ENCODE measurements around the gene ARHGEF28.

ARHGEF28 gene

GRCh38 chr5:73900566-73900965, 274.6 kb downstream of the ARHGEF28 start:
- DNase-seq (ENCODE audit: low read depth in 2 of 2), result no peak

GRCh38 chr5:73901043-73901442, 275.0 kb downstream of the ARHGEF28 start:
- DNase-seq (ENCODE audit: low read depth in 2 of 2), result no peak

- no peak for DNase-seq (ENCODE audit: low read depth in 2 of 2)
Measured at GRCh38 chr5:73901455-73901854, 275.5 kb downstream of the ARHGEF28 start.

GRCh38 chr5:73902327-73903051, 276.5 kb downstream of the ARHGEF28 start:
- DNase-seq (ENCODE audit: low read depth in 2 of 2), result no peak

- no peak for DNase-seq (ENCODE audit: low read depth in 2 of 2)
Measured at GRCh38 chr5:73903169-73903568, 277.2 kb downstream of the ARHGEF28 start.

GRCh38 chr5:73906277-73906676, 280.3 kb downstream of the ARHGEF28 start:
- DNase-seq (ENCODE audit: low read depth in 2 of 2), result no peak

- DNase-seq (ENCODE audit: low read depth in 2 of 2), result no peak
Measured at GRCh38 chr5:73907164-73907563, 281.2 kb downstream of the ARHGEF28 start.

- no peak for DNase-seq (ENCODE audit: low read depth in 2 of 2)
Measured at GRCh38 chr5:73908395-73908794, 282.4 kb downstream of the ARHGEF28 start.

- DNase-seq (ENCODE audit: low read depth in 2 of 2), result no peak
Measured at GRCh38 chr5:73908846-73909245, 282.9 kb downstream of the ARHGEF28 start.

- DNase-seq (ENCODE audit: low read depth in 2 of 2), result no peak
Measured at GRCh38 chr5:73909474-73909873, 283.5 kb downstream of the ARHGEF28 start.

GRCh38 chr5:73911761-73912393, 285.9 kb downstream of the ARHGEF28 start:
- DNase-seq (ENCODE audit: low read depth in 2 of 2), result no peak

- no peak for DNase-seq (ENCODE audit: low read depth in 2 of 2)
Measured at GRCh38 chr5:73912821-73913271, 286.9 kb downstream of the ARHGEF28 start.

GRCh38 chr5:73913971-73914370, 288.0 kb downstream of the ARHGEF28 start:
- DNase-seq (ENCODE audit: low read depth in 2 of 2), result no peak

- no peak for DNase-seq (ENCODE audit: low read depth in 2 of 2)
Measured at GRCh38 chr5:73915345-73915744, 289.3 kb downstream of the ARHGEF28 start.

GRCh38 chr5:73917433-73917832, 291.4 kb downstream of the ARHGEF28 start:
- DNase-seq (ENCODE audit: low read depth in 2 of 2), result no peak

- DNase-seq (ENCODE audit: low read depth in 2 of 2), result no peak
Measured at GRCh38 chr5:73917891-73918290, 291.9 kb downstream of the ARHGEF28 start.

- DNase-seq (ENCODE audit: low read depth in 2 of 2), result no peak
Measured at GRCh38 chr5:73918791-73919221, 292.8 kb downstream of the ARHGEF28 start.

- DNase-seq (ENCODE audit: low read depth in 2 of 2), result no peak
Measured at GRCh38 chr5:73921741-73922140, 295.7 kb downstream of the ARHGEF28 start.

- DNase-seq (ENCODE audit: low read depth in 2 of 2), result no peak
Measured at GRCh38 chr5:73922224-73922623, 296.2 kb downstream of the ARHGEF28 start.

GRCh38 chr5:73922875-73923557, 297.0 kb downstream of the ARHGEF28 start:
- no peak for DNase-seq (ENCODE audit: low read depth in 2 of 2)

GRCh38 chr5:73928476-73929070, 302.6 kb downstream of the ARHGEF28 start:
- no peak for DNase-seq (ENCODE audit: low read depth in 2 of 2)

- DNase-seq (ENCODE audit: low read depth in 2 of 2), result no peak
Measured at GRCh38 chr5:73935719-73936118, 309.7 kb downstream of the ARHGEF28 start.
